H7 (cell line): Measurements from ENCODE around the gene NVL. TPM values are rescaled to one million over a fixed set of nuclear protein-coding genes. Genes with fewer than 3 reads are reported as not detected.
"Not testable (repeated sequence)": the region's sequence is repeated elsewhere in the genome, so short reads cannot be mapped to it uniquely, and the experiment has no call there.

Experiments used
- DNase-seq: peaks from one replicate; pipeline ENCODE4 v3.0.0; 2012
- H3K27me3 ChIP-seq: 2 replicates; pipeline ENCODE4 v1.6.0; 2011; ENCODE audit warnings: mild to moderate bottlenecking, low read length; ENCODE audit not compliant: control insufficient read depth, insufficient read depth
- H3K36me3 ChIP-seq: replicated peaks from 2 replicates; pipeline ENCODE4 v1.5.1; 2011; ENCODE audit warnings: low read length; ENCODE audit not compliant: control insufficient read depth, insufficient read depth
- H3K4me3 ChIP-seq: 2 replicates; pipeline ENCODE4 v1.5.1; 2011; ENCODE audit warnings: low read depth, mild to moderate bottlenecking, control low read depth, low read length, moderate library complexity; ENCODE audit not compliant: insufficient read depth
- total RNA-seq: library from RNA; depleted of rRNA; stranded (reverse); fragments of >200 nt; shearing (Covaris generic); gene quantifications from 2 replicates; pipeline ENCODE4 v1.2.3, GENCODE V29; 2014

Gene NVL
- total RNA-seq, 1 experiment from 2014 or later = 49.3 TPM

GRCh38 chr1:224349716-224350115, 19.7 kb upstream of the NVL start:
- not testable (repeated sequence) for DNase-seq, H3K4me3 ChIP-seq, H3K27me3 ChIP-seq, H3K36me3 ChIP-seq

- H3K27me3 ChIP-seq = no peaks in the 10 kb centered on the region
- DNase-seq = no peak
- no peak overlapping the region for H3K4me3 ChIP-seq
- no peaks in the 10 kb centered on the region for H3K36me3 ChIP-seq
Observed at GRCh38 chr1:224348137-224348536, 18.2 kb upstream of the NVL start.

GRCh38 chr1:224343679-224344078, 13.7 kb upstream of the NVL start:
- Histone ChIP-seq H3K27me3 (no peaks in the 10 kb centered on the region), H3K4me3 (no peak overlapping the region), H3K36me3 (no peaks in the 10 kb centered on the region)
- no peak for DNase-seq

GRCh38 chr1:224340453-224341384, 10.7 kb upstream of the NVL start:
- DNase-seq = peak; percentile 81
- peak overlapping the region; percentile 42 for H3K4me3 ChIP-seq
- H3K36me3 ChIP-seq, H3K27me3 ChIP-seq: not testable (repeated sequence)

GRCh38 chr1:224339442-224340033, 9.6 kb upstream of the NVL start:
- Histone ChIP-seq H3K36me3 (no peaks in the 10 kb centered on the region), H3K4me3 (no peak overlapping the region), H3K27me3 (no peaks in the 10 kb centered on the region)
- no peak for DNase-seq

- no peak for DNase-seq
- Histone ChIP-seq H3K4me3 (no peak overlapping the region), H3K27me3 (no peaks in the 10 kb centered on the region), H3K36me3 (no peaks in the 10 kb centered on the region)
Observed at GRCh38 chr1:224338150-224338838, 8.3 kb upstream of the NVL start.

- H3K27me3 ChIP-seq = no peaks in the 10 kb centered on the region
- H3K4me3 ChIP-seq = no peak overlapping the region
- DNase-seq = no peak
- H3K36me3 ChIP-seq = no peaks in the 10 kb centered on the region
Observed at GRCh38 chr1:224333939-224334786, 4.2 kb upstream of the NVL start.

- Histone ChIP-seq H3K36me3 (no peaks in the 10 kb centered on the region), H3K27me3 (no peaks in the 10 kb centered on the region), H3K4me3 (no peak overlapping the region)
- peak; percentile 28 for DNase-seq
Observed at GRCh38 chr1:224333309-224333926, 3.4 kb upstream of the NVL start.

- Histone ChIP-seq H3K4me3 (no peak overlapping the region), H3K27me3 (no peaks in the 10 kb centered on the region), H3K36me3 (no peaks in the 10 kb centered on the region)
- no peak for DNase-seq
Observed at GRCh38 chr1:224331824-224332223, 1.9 kb upstream of the NVL start.

GRCh38 chr1:224331326-224331725, 1.4 kb upstream of the NVL start:
- H3K36me3 ChIP-seq = no peaks in the 10 kb centered on the region
- DNase-seq = no peak
- no peak overlapping the region for H3K4me3 ChIP-seq
- no peaks in the 10 kb centered on the region for H3K27me3 ChIP-seq

GRCh38 chr1:224329484-224329841, 509 bp downstream of the NVL start:
- DNase-seq = no peak
- no peaks in the 10 kb centered on the region; the same call in 1 of the 2 replicates for H3K36me3 ChIP-seq
- peak overlapping the region; percentile 91 for H3K4me3 ChIP-seq
- H3K27me3 ChIP-seq = no peaks in the 10 kb centered on the region

- no peak for DNase-seq
- no peaks in the 10 kb centered on the region for H3K27me3 ChIP-seq
- H3K36me3 ChIP-seq = no peaks in the 10 kb centered on the region; the same call in 1 of the 2 replicates
- H3K4me3 ChIP-seq = no peak overlapping the region
Observed at GRCh38 chr1:224328644-224329043, 1.3 kb downstream of the NVL start.

GRCh38 chr1:224325959-224326358, 4.0 kb downstream of the NVL start:
- Histone ChIP-seq H3K4me3 (no peak overlapping the region), H3K27me3 (no peaks in the 10 kb centered on the region), H3K36me3 (no peaks in the 10 kb centered on the region; the same call in 1 of the 2 replicates)
- no peak for DNase-seq

GRCh38 chr1:224321706-224322105, 8.3 kb downstream of the NVL start:
- no peak for DNase-seq
- Histone ChIP-seq H3K36me3 (no peaks in the 10 kb centered on the region; the same call in none of the 2 replicates), H3K27me3 (no peaks in the 10 kb centered on the region)

More at GRCh38 chr1:224321706-224322105, 8.3 kb downstream of the NVL start:
- no peak overlapping the region for H3K4me3 ChIP-seq
